HG03097 (cell line): ENCODE results near the gene GRIP2.

ENCODE experiments used
- ATAC-seq: cut with Tn5 transposase; IDR thresholded peaks from one replicate; pipeline ENCODE4 v1.9.1; 2021; ENCODE audit not compliant: unreplicated experiment, low FRiP score

GRIP2 gene

GRCh38 chr3:14488286-14489041 is 51.7 kb downstream of the GRIP2 start:
- no peak for ATAC-seq

- no peak for ATAC-seq
Measured at GRCh38 chr3:14487821-14488220, 52.3 kb downstream of the GRIP2 start.

GRCh38 chr3:14487086-14487485 is 53.1 kb downstream of the GRIP2 start:
- no peak for ATAC-seq

- ATAC-seq = no peak
Measured at GRCh38 chr3:14486460-14486859, 53.7 kb downstream of the GRIP2 start.

- no peak for ATAC-seq
Measured at GRCh38 chr3:14485981-14486380, 54.2 kb downstream of the GRIP2 start.

- ATAC-seq = no peak
Measured at GRCh38 chr3:14484741-14485140, 55.4 kb downstream of the GRIP2 start.

- ATAC-seq = no peak
Measured at GRCh38 chr3:14483286-14483685, 56.9 kb downstream of the GRIP2 start.

- ATAC-seq = no peak
Measured at GRCh38 chr3:14482271-14482721, 57.8 kb downstream of the GRIP2 start.

GRCh38 chr3:14481646-14482036 is 58.5 kb downstream of the GRIP2 start:
- ATAC-seq = no peak

- ATAC-seq = no peak
Measured at GRCh38 chr3:14481018-14481645, 59.0 kb downstream of the GRIP2 start.

GRCh38 chr3:14480207-14481017 is 59.7 kb downstream of the GRIP2 start:
- no peak for ATAC-seq

GRCh38 chr3:14479591-14479990 is 60.6 kb downstream of the GRIP2 start:
- no peak for ATAC-seq

- no peak for ATAC-seq
Measured at GRCh38 chr3:14478956-14479550, 61.1 kb downstream of the GRIP2 start.

- ATAC-seq = no peak
Measured at GRCh38 chr3:14477311-14477935, 62.7 kb downstream of the GRIP2 start.

GRCh38 chr3:14476583-14477265 is 63.4 kb downstream of the GRIP2 start:
- ATAC-seq = no peak

GRCh38 chr3:14475621-14476020 is 64.5 kb downstream of the GRIP2 start:
- no peak for ATAC-seq

- no peak for ATAC-seq
Measured at GRCh38 chr3:14474363-14475081, 65.6 kb downstream of the GRIP2 start.

- no peak for ATAC-seq
Measured at GRCh38 chr3:14473411-14473891, 66.7 kb downstream of the GRIP2 start.
